Type B pancreatic cell (in vitro differentiated cells): ENCODE data around the gene SLC35D1. TPM values are rescaled to one million over a fixed set of nuclear protein-coding genes. Genes with fewer than 3 reads are reported as not detected.

Experiments used
- DNase-seq: peaks from one replicate; pipeline ENCODE4 v3.0.0; 2021; ENCODE audit warnings: mixed read lengths; ENCODE audit not compliant: unreplicated experiment; ENCODE audit errors: extremely low spot score
- H3K27ac Mint-ChIP-seq: 2 replicates; pipeline ENCODE4 v1.8.0; 2021; ENCODE audit warnings: mild to moderate bottlenecking, mixed read lengths
- H3K27me3 Mint-ChIP-seq: 2 replicates; pipeline ENCODE4 v1.8.0; 2021; ENCODE audit warnings: mixed read lengths
- H3K36me3 Mint-ChIP-seq: 2 replicates; pipeline ENCODE4 v1.8.0; 2021; ENCODE audit warnings: mixed read lengths
- H3K4me1 Mint-ChIP-seq: one replicate; pipeline ENCODE4 v1.8.0; 2021; ENCODE audit warnings: mixed read lengths; ENCODE audit not compliant: unreplicated experiment
- H3K4me3 Mint-ChIP-seq: 2 replicates; pipeline ENCODE4 v1.8.0; 2021; ENCODE audit warnings: mild to moderate bottlenecking, mixed read lengths
- H3K9me3 Mint-ChIP-seq: 2 replicates; pipeline ENCODE4 v1.8.0; 2021; ENCODE audit warnings: mixed read lengths
- total RNA-seq: library from RNA; stranded (reverse); gene quantifications from 2 replicates; pipeline ENCODE4 v1.2.1, GENCODE V29; 2021; ENCODE audit warnings: low replicate concordance
- TF ChIP-seq, protein P1 (sequence below): fragments of 200-600 bp; sonication (generic); conservative IDR thresholded peaks from 2 replicates; pipeline ENCODE4 v1.5.0; 2021; ENCODE audit warnings: antibody characterized with exemption, mild to moderate bottlenecking

SLC35D1 gene
- total RNA-seq, 1 donor from 2014 or later = 13.0 TPM

DNA sequence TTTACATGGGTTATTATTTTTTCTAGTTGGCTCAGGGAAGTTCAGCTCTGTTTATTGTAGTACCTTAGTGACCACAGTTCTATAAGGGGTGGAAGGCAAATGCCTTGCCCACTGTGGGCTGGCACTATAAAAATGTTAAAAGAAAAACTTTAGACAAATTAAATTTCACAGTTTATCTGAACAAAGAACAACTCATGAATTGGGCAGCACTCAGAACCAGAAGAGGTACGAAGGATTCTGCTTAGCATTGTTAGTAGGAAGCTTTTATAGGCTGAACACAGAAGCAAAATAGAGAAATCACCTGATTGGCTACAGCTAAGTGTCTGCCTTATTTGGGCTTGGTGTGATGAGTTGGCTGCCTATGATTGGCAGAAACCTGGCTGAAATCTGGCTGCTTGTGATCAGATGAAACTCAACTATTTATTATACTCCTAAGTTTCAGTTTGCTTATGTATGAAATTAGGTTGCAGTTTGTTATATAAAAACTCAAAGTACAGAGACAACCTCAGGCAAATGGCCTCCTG lies 35.8 kb upstream of the SLC35D1 start:
- Mint-ChIP-seq H3K27ac (no peak overlapping the region), H3K4me1 (no peaks in the 10 kb centered on the region), H3K27me3 (no peaks in the 10 kb centered on the region), H3K4me3 (no peak overlapping the region), H3K9me3 (no peaks in the 10 kb centered on the region), H3K36me3 (no peaks in the 10 kb centered on the region)
- TF ChIP-seq, protein P1, sequence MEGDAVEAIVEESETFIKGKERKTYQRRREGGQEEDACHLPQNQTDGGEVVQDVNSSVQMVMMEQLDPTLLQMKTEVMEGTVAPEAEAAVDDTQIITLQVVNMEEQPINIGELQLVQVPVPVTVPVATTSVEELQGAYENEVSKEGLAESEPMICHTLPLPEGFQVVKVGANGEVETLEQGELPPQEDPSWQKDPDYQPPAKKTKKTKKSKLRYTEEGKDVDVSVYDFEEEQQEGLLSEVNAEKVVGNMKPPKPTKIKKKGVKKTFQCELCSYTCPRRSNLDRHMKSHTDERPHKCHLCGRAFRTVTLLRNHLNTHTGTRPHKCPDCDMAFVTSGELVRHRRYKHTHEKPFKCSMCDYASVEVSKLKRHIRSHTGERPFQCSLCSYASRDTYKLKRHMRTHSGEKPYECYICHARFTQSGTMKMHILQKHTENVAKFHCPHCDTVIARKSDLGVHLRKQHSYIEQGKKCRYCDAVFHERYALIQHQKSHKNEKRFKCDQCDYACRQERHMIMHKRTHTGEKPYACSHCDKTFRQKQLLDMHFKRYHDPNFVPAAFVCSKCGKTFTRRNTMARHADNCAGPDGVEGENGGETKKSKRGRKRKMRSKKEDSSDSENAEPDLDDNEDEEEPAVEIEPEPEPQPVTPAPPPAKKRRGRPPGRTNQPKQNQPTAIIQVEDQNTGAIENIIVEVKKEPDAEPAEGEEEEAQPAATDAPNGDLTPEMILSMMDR = no peak
- DNase-seq = no peak

DNA sequence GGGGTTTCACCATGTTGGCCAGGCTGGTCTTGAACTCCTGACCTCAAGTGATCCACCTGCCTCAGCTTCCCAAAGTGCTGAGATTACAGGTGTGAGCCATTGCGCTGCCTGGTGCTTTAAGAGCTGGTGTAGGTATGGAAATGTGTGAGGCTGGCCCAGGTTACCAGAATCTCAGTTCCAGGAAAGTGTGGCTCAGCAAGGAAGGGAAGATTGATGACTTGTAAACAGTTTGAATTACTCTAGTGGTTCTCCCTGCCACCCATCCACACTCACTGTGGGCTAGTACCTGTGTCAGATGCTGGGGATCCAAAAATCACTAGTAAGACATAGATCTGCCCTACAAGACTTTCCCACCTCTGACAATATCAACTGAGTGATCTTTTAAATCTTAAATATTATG lies 34.5 kb upstream of the SLC35D1 start:
- Mint-ChIP-seq H3K27me3 (no peaks in the 10 kb centered on the region), H3K9me3 (no peaks in the 10 kb centered on the region), H3K36me3 (no peaks in the 10 kb centered on the region), H3K27ac (no peak overlapping the region), H3K4me1 (no peaks in the 10 kb centered on the region), H3K4me3 (no peak overlapping the region)
- TF ChIP-seq, protein P1 = no peak
- DNase-seq = no peak

DNA sequence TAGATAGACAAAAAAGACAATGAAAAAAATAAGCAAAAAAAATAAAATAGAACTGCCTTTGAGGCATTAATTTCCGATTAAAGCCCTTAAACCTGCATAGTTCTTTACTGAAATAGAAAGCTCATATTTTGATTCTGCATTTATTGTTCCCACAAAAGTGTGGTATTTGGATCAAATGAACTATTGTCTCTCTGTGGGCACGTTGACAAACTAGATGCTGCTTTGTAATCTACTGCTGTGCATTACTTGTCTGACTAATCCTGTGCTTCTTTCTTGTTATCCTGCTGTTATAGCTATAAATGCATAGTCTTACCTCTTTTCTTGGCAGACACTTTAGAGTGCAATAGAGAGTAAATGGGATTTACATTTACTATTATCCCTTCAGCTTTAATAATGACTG lies 31.4 kb upstream of the SLC35D1 start:
- Mint-ChIP-seq H3K4me1 (no peaks in the 10 kb centered on the region), H3K27me3 (no peaks in the 10 kb centered on the region), H3K9me3 (no peaks in the 10 kb centered on the region), H3K4me3 (no peak overlapping the region), H3K27ac (no peak overlapping the region), H3K36me3 (no peaks in the 10 kb centered on the region)
- no peak for DNase-seq
- TF ChIP-seq, protein P1 = no peak

GRCh38 chr1:67084765-67085318 lies 30.9 kb upstream of the SLC35D1 start:
- TF ChIP-seq, protein P1 = peak; percentile 46
- no peak overlapping the region for H3K4me3 Mint-ChIP-seq
- no peaks in the 10 kb centered on the region for H3K27me3 Mint-ChIP-seq
- H3K9me3 Mint-ChIP-seq = no peaks in the 10 kb centered on the region
- no peaks in the 10 kb centered on the region for H3K36me3 Mint-ChIP-seq
- no peaks in the 10 kb centered on the region for H3K4me1 Mint-ChIP-seq
- no peak for DNase-seq
- H3K27ac Mint-ChIP-seq = no peak overlapping the region

- Mint-ChIP-seq H3K27ac (no peak overlapping the region), H3K9me3 (no peaks in the 10 kb centered on the region), H3K4me1 (no peaks in the 10 kb centered on the region), H3K36me3 (no peaks in the 10 kb centered on the region), H3K27me3 (no peaks in the 10 kb centered on the region), H3K4me3 (no peak overlapping the region)
- no peak for DNase-seq
- TF ChIP-seq, protein P1 = no peak
These were observed 24.3 kb upstream of the SLC35D1 start for GRCh38 chr1:67078291-67078690.

DNA sequence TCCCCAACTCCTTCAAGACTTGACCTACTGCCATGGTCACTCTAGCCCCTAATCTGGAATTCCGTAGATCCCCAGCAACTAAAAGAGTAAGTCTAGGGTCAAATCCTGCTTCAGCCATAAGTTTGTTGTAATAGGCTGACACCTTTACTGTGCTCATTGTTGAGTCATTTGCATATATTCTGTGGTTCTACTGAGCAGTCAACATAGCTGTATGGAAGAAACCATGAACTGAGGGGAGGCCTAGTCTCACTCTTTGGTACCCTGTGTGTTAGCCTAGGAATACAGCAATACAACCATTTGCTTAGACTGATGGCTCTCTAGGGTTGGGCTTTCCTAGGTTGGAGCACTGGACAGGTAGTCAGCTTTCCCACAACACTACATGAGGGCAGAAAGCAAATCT lies 23.6 kb upstream of the SLC35D1 start:
- TF ChIP-seq, protein P1 = no peak

More for the DNA sequence above, 23.6 kb upstream of the SLC35D1 start:
- no peak for DNase-seq
- no peak overlapping the region for H3K4me3 Mint-ChIP-seq
- H3K9me3 Mint-ChIP-seq = no peaks in the 10 kb centered on the region
- peaks cover 2% of the 10 kb centered on the region for H3K27me3 Mint-ChIP-seq
- no peak overlapping the region for H3K27ac Mint-ChIP-seq
- H3K4me1 Mint-ChIP-seq = no peaks in the 10 kb centered on the region
- H3K36me3 Mint-ChIP-seq = no peaks in the 10 kb centered on the region
